ENCODE measurements around the gene ST8SIA1.

The ST8SIA1 gene

GRCh38 chr12:22321638-22322037 lies 12.9 kb downstream of the ST8SIA1 start:
- CTCF ChIA-PET: no interaction called here
- DNase-seq (ENCODE audit: extremely low spot score): no peak
- TF ChIP-seq, protein P1, sequence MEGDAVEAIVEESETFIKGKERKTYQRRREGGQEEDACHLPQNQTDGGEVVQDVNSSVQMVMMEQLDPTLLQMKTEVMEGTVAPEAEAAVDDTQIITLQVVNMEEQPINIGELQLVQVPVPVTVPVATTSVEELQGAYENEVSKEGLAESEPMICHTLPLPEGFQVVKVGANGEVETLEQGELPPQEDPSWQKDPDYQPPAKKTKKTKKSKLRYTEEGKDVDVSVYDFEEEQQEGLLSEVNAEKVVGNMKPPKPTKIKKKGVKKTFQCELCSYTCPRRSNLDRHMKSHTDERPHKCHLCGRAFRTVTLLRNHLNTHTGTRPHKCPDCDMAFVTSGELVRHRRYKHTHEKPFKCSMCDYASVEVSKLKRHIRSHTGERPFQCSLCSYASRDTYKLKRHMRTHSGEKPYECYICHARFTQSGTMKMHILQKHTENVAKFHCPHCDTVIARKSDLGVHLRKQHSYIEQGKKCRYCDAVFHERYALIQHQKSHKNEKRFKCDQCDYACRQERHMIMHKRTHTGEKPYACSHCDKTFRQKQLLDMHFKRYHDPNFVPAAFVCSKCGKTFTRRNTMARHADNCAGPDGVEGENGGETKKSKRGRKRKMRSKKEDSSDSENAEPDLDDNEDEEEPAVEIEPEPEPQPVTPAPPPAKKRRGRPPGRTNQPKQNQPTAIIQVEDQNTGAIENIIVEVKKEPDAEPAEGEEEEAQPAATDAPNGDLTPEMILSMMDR (IDR thresholded peaks at IDR 0.05; ENCODE audit: control extremely low read depth, extremely low read depth, low read depth, missing control alignments): no peak
- POLR2A ChIA-PET: no interaction called here

DNA sequence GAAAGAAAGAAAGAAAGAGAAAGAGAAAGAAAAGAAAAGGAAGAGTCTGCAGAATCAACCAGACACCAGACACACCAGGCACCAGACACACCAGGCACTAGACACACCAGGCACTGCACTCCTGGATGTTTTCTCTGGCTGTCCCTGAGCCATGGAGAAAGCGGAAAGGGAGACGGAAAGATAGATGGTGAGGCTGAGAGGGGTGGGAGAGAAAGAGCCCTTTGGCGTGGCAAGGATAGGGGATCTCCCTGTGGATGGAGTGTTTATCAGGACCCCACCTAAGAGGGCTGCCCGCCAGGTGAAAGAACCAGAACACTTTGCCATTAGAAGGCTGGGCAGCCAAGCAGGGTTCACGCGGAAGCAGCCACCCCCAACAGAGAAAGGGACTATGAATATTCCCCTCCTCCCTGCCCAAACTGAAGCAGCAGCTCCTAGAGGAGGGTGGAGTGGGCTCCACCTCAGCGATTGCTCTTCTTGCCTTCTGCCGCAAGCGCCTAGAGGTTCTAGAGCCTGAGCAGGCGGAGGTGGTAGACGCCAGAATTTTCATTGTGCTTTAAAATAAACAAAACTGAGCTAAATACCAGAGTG lies 13.4 kb downstream of the ST8SIA1 start:
- POLR2A ChIA-PET: no interaction called here
- CTCF ChIA-PET: no interaction called here
- TF ChIP-seq, protein P1 (IDR thresholded peaks at IDR 0.05; ENCODE audit: control extremely low read depth, extremely low read depth, low read depth, missing control alignments): no peak
- DNase-seq (ENCODE audit: extremely low spot score): no peak

GRCh38 chr12:22318108-22318737 lies 16.3 kb downstream of the ST8SIA1 start:
- TF ChIP-seq, protein P1 (IDR thresholded peaks at IDR 0.05; ENCODE audit: control extremely low read depth, extremely low read depth, low read depth, missing control alignments): no peak
- ChIA-PET POLR2A (no interaction called here), CTCF (interaction anchor here (1.0 to 1.8 kb wide), 3 partner anchors 8 to 141 kb away, joined by 3 to 4 read pairs (median 3); no protein-coding TSS in a partner anchor)
- DNase-seq (ENCODE audit: extremely low spot score): no peak

DNA sequence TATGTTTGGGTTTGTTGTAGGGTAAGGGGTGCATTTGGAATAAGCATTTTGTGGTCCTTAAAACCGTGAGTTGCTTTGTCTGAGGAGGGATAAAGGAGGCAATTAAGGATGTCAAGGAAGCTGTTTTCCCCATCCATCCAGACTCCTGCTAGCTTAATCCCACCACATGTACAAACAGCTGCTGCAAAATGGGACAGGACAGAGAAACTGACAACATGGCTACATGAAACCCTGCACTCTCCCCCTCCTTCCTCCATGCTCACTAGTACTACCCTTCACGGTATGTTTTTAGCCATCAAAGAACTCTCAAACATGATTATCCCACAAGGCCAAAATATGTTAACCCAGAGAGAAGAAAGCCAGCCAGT lies 20.6 kb downstream of the ST8SIA1 start:
- DNase-seq (ENCODE audit: extremely low spot score): no peak

GRCh38 chr12:22313286-22313962 lies 21.1 kb downstream of the ST8SIA1 start:
- no peak for DNase-seq (ENCODE audit: extremely low spot score)
- TF ChIP-seq, protein P1 (IDR thresholded peaks at IDR 0.05; ENCODE audit: control extremely low read depth, extremely low read depth, low read depth, missing control alignments): no peak
- ChIA-PET CTCF (no interaction called here), POLR2A (no interaction called here)

More for the DNA sequence above, 20.6 kb downstream of the ST8SIA1 start:
- ChIA-PET POLR2A (no interaction called here), CTCF (no interaction called here)
- TF ChIP-seq, protein P1 (IDR thresholded peaks at IDR 0.05; ENCODE audit: control extremely low read depth, extremely low read depth, low read depth, missing control alignments): no peak

DNA sequence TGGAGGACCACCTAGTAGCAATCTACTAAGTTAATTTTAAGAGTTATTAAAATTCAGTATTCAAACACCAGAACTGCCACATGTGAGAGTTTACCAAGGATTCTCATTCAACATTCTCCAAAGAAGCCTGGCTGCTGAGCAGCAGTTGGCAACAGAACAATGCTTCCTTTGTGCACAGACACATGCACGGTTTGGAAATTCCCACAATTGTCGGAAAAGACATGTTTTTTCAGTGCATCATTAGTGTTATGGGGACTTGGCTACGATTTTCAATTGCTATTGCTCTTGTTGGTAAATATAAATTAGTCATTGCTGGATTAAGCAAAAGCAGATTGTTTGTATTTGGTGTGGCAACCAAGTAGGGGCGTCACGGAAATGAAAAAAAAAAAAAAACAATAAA lies 22.2 kb downstream of the ST8SIA1 start:
- TF ChIP-seq, protein P1 (IDR thresholded peaks at IDR 0.05; ENCODE audit: control extremely low read depth, extremely low read depth, low read depth, missing control alignments): no peak
- CTCF ChIA-PET: interaction anchor here (1.5 kb wide), 1 partner anchor 23 kb away, joined by 3 read pairs; no protein-coding TSS in a partner anchor
- DNase-seq (ENCODE audit: extremely low spot score): no peak
- POLR2A ChIA-PET: no interaction called here
